Astrocyte of the cerebellum (primary cell): Measurements from ENCODE around the gene ASIP.
"Not testable (repeated sequence)": the region's sequence is repeated elsewhere in the genome, so short reads cannot be mapped to it uniquely, and the experiment has no call there.

Experiments used
- DNase-seq: peaks from one replicate; pipeline ENCODE4 v3.0.0-alpha.2; 2011; ENCODE audit warnings: low read depth
- H3K4me3 ChIP-seq: 2 replicates; pipeline ENCODE4 v1.5.1; 2011; ENCODE audit warnings: mild to moderate bottlenecking, low read depth, low read length, moderate library complexity
- CTCF ChIP-seq: IDR thresholded peaks from 2 replicates; pipeline ENCODE4 v1.5.1; 2012; ENCODE audit warnings: low read length, low read depth, moderate library complexity, mild to moderate bottlenecking; ENCODE audit errors: missing control alignments
- in situ Hi-C: cut with HindIII; loops from 2 replicates; pipeline ENCODE4 v1.10.0; 2017; ENCODE audit warnings: low sequenced_read_pairs

ASIP gene

GRCh38 chr20:34240693-34241615 is at the start of gene ASIP:
Gene ASIP (plus strand): TSS chr20:34241423. CDS start chr20:34260375, 18,952 bp downstream.
- DNase-seq: no peak
- H3K4me3 ChIP-seq: no peak within 1 kb of the TSS
- TF ChIP-seq CTCF: no peak
- in situ Hi-C loops: no loop called here

GRCh38 chr20:34193051-34193450 is 48.2 kb upstream of the ASIP start:
- no peak for DNase-seq
- H3K4me3 ChIP-seq: no peak overlapping the region
- no peak for TF ChIP-seq CTCF
- in situ Hi-C loops: no loop called here

- H3K4me3 ChIP-seq: no peak overlapping the region
- no peak for DNase-seq
- no peak for TF ChIP-seq CTCF
- in situ Hi-C loops: no loop called here
Observed at GRCh38 chr20:34199183-34199582, 42.0 kb upstream of the ASIP start.

GRCh38 chr20:34200023-34200422 is 41.2 kb upstream of the ASIP start:
- in situ Hi-C loops: no loop called here

GRCh38 chr20:34201531-34201930 is 39.7 kb upstream of the ASIP start:
- no peak for DNase-seq
- in situ Hi-C loops: no loop called here
- no peak for TF ChIP-seq CTCF
- H3K4me3 ChIP-seq: no peak overlapping the region

More at GRCh38 chr20:34200023-34200422, 41.2 kb upstream of the ASIP start:
- H3K4me3 ChIP-seq: no peak overlapping the region
- TF ChIP-seq CTCF: no peak
- no peak for DNase-seq

GRCh38 chr20:34205172-34205880 is 35.9 kb upstream of the ASIP start:
- in situ Hi-C loops, DNase-seq, H3K4me3 ChIP-seq: not testable (repeated sequence)

- H3K4me3 ChIP-seq: no peak overlapping the region
- DNase-seq: no peak
- in situ Hi-C loops: no loop called here
- TF ChIP-seq CTCF: no peak
Observed at GRCh38 chr20:34209111-34209510, 32.1 kb upstream of the ASIP start.
